GM19328 (cell line): ENCODE measurements around the gene TSR1.

Source experiments
- ATAC-seq: cut with Tn5 transposase; IDR thresholded peaks from one replicate; pipeline ENCODE4 v1.9.1; 2021; ENCODE audit warnings: mild to moderate bottlenecking, moderate library complexity; ENCODE audit not compliant: unreplicated experiment

Gene TSR1

DNA sequence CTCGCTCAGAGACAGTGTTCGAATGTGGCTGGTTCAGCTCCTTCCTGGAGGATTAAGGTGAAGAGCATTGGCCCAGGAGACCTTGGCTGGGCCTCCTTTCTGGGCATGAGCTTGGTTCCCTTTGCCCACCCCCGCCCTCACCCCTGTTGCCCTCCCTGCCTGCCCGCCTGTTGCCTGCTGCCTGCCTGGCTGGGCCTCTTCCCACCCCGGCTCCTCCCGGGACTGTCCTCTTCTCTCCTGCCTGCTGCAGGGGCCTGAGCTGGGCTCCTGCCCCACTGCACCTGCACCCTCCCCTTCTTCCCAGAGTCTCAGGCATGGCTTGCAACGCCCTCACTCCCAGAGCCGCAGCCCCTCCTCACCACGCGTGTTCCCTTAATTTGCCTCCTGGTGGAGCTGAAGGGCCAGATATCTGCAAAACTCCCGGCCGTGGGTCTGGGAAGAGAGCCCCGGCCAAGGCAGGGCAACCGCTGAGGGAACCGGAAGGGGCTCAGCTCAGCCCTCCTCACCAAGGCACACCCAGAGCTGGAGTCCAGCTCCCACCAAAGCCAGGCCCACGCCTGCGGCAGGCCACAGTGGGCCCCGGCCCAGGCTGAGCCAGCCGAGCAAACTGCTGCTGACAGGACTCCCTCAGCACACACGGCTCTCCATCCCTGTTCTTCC is 33.4 kb upstream of the TSR1 start:
- no peak for ATAC-seq

DNA sequence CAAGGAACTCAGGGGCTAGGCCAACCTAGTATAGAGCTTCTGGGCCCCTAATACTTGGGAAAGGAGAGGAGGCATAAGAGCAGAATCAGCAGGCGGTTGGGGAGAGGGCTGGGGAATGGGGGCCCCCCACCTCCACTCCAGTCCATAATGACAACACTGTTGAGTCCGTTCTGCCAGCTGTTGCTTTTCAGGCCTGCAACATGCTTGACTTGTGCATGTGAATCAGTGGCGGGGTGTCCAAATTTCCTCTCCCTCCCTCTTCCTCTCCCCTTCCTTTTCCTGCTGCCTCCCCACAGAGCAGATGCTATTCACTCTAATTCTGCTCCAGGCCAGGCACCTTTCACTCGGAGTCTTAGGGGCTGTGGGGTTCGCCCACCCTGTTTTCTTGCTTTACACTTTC is 32.8 kb upstream of the TSR1 start:
- no peak for ATAC-seq

DNA sequence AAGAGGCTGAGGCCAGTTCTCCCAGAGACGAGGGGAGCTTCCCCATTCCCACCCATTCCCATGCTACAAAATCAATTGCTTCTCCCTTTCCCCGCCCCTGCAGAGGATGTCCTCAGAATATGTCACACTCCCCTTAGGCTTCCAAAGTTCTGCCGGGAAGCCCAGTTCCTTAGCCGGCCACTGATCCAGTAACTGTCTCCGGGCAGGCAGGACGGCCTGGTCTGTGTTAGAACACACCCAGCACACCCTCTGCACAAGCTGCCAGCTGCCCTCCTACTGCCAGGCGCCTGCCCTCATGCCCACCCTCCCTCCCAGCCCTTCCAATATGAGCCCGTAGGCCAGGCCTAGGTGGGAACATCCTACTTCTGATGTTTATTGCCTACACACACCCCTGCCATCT is 32.1 kb upstream of the TSR1 start:
- ATAC-seq: no peak

DNA sequence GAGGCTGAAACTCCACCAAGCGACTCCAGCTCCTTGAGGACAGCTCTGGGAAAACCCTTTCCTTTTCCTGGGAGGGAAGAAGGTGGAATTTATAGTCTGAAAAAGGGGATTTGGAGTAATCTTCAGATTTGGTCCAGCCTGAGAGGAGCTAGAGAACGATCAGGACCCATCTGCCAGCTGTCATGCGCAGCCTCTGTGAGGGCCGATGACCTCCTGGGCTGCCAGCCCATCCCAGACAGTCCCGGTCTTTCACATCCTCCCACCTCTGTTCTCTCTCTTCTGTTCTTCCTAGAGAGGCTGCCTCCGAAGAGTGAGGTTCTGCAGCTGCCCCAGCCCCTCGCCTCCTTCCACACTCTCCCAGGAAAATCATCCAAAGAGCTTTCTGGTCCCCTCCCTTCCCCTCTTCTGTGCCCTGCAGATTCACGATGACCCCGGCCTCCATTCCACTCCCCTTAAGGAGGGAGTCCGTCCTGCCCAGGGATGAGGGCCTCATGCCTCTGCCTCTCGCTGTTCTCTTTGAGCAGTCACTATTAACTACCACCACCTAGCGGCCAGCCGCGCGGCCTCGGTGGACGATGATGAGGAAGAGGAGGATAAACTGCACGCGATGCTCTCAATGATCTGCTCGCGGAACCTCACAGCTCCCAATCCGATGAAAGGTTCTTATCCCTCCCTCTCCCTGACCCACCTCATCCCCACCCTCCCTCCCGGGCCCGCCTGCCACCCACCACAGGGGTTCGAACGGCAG is 30.7 kb upstream of the TSR1 start:
- no peak for ATAC-seq

DNA sequence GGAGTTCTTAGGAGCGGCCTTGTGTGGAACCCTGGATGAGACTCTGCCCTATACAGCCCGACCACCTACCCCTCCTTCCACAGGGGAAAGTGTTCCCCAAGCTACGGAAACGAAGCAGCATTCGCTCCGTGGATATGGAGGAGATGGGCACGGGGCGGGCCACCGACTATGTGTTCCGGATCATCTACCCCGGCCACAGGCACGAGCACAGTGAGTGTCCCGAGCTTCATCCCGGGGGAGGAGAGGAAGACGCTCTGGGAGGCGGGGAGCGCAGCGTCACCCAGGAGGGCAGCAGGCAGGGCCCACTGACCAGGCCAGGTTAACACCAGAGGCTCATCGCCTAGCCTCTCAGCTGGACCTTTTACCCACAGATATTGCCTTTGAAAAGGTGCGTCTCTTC is 28.9 kb upstream of the TSR1 start:
- ATAC-seq: no peak

DNA sequence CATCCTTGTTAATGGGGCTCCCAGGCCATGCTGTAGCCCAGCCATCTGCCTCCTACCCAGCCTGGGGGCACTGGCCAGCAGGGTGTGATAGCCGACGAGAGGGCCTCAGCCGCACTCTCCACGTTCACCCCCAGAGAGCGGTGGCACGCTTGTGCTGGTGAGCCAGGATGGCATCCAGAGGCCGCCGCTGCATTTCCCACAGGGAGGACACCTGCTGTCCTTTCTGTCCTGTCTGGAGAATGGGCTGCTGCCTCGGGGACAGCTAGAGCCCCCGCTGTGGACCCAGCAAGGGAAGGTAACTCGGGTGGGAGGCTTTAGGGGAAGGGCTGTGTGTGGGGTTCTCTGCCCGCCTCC is 28.5 kb upstream of the TSR1 start:
- ATAC-seq: no peak

DNA sequence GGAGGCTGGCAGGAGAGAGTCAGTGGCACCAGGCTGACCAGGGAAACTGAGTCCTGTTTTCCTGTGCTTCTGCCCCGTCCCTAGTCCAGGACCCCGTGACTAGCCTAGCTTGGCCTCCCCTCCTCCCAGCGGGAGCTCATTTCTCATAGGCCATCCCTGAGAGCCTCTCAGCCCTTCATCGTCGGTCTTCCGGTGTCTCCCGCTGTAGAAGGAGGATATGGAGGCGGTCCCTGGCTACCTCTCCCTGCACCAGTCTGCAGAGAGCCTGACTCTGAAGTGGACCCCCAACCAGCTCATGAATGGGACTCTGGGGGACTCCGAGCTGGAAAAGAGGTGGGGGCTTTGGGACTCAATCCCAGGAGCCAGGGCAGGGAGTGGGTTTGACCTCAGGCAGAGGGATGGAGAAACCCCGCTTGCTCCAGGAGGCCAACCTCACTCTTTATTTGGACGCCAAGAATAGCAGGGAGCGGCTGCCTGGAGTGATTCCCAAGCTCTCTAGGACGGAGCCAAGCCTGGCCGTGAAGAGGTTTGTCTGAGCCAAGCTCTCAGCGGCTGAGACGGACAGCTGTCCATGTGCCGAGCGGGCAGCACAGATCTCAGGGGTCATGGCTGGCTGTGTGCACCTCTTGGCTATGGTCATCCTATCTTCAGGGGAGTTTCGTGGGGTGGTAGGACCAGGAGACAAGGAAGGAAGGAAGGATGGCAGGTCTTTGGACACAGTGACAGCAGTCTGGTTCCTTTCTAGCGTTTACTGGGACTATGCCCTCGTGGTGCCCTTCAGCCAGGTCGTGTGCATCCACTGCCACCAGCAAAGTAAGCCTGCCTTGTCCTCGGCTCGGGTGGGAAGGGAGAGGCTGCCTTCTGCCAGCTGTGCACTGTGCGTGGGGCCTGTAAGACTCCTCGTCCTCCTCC is 27.9 kb upstream of the TSR1 start:
- ATAC-seq: no peak

DNA sequence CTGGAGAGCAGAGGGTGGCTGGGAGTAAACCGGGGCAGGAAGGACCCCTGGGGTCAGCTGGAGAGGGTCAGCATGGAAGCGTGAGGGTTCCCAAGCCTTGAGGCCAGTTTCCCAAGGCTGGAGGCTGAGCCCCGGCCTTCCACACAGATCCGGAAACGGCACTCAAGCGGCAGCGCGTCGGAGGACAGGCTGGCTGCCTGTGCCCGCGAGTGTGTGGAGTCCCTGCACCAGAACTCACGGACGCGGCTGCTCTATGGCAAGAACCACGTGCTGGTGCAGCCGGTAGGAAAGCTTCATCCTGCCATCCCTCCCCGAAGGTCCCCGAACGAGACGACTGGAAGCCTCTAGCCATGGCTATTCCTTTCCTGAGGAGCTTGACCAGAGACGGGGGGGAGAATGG is 27.1 kb upstream of the TSR1 start:
- no peak for ATAC-seq

DNA sequence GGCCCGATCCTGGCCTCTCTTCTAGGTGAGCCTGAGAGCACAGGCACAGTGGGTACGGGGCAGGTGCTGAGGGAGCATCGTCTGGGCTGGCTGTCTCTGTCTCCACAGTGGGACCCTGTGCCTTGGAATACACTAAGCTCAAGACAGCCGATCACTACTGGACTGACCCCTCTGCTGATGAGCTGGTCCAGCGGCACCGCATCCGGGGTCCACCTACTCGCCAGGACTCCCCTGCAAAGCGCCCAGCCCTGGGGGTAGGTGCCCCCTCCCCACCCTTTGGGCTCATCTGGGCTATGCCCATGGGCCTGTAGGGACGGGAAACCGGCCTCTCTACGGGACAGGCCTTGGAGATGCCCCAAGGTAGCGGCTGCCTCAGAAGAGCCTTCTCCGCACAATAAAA is 26.6 kb upstream of the TSR1 start:
- no peak for ATAC-seq

DNA sequence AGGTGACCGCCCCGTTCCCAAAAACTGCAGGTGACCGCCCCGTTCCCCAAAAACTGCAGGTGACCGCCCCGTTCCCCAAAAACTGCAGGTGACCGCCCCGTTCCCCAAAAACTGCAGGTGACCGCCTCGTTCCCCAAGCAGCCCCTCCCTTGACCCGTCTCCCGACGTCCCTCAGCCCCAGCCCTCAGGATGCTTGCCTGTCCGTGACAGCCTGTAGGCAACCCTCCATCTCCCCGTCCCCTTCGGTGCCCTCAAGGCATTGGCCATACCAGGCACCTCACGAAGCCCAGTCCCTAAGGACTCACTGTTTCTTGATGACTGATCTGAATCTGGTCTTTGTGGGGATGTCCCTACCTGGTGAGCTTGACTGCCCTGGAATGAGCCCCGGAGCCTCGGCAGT is 26.2 kb upstream of the TSR1 start:
- ATAC-seq: no peak

DNA sequence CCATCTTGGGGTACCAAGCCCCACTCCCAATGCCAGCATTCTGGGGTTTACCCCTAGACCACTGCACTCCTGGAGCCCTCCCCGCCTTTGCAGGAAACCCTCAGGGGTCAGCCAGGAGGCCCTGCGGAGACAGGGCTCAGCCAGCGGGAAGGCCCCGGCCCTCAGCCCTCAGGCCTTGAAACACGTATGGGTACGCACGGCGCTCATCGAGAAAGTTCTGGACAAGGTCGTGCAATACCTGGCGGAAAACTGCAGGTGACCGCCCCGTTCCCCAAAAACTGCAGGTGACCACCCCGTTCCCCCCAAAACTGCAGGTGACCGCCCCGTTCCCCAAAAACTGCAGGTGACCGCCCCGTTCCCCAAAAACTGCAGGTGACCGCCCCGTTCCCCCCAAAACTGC is 25.8 kb upstream of the TSR1 start:
- ATAC-seq: no peak

DNA sequence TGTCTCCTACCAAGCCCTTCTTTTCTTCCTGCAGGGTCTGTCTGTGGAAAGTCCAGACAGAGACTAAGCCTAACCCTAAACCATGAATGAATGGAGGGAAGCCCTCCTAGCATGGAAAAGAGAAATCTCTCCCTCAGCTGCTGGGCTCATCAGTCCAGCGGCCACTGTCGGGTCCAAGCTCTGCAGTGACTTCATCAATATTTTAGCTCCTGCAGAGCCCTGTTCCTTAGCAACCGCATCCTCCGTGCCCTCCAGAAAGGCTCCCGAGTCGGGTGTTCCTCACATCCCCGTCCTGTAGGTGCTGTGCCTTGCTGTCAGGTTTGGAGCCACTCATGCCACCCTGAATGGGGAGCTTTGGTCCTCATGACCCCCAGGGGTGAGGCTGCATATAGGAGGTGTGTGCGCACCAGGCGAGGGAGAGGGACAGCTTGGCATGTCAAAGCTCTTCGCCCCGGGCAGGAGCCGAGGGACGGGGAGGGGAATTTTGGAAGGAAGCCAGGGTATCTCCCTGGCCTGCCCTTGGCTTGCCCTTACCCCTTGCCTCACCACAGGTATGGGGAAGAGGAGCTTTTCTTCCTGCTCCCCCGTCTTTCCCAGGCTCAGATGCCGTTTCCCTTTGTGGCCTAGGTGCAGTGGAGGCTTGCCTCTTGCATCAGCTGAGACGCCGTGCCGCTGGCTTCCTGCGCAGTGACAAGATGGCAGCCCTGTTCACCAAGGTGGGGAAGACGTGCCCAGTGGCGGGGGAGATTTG is 24.9 kb upstream of the TSR1 start:
- ATAC-seq: no peak

DNA sequence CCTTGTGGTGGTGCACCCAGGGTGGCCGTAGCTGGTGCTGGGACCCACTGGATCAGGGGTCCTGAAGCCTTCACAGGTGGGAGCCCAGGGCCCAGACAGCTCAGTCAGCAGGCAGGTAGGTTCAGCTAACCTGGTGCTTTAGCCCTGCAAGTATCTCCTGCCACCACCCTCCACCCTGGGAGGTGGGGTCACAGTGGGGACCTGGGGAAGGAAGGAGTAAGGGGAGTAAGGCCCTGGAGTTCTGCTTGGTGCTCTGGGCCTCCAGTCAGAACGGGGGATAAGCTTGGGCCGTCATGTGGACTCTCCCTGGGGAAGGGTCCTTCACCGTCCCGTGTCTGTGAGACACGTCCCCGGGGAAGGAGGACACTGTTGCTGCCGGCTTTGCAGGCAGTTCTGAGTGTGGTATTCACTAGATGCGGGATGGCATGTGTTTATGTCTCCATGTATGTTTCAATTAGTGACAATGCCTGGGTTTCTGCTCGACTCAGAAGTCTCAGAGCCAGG is 21.7 kb upstream of the TSR1 start:
- no peak for ATAC-seq

DNA sequence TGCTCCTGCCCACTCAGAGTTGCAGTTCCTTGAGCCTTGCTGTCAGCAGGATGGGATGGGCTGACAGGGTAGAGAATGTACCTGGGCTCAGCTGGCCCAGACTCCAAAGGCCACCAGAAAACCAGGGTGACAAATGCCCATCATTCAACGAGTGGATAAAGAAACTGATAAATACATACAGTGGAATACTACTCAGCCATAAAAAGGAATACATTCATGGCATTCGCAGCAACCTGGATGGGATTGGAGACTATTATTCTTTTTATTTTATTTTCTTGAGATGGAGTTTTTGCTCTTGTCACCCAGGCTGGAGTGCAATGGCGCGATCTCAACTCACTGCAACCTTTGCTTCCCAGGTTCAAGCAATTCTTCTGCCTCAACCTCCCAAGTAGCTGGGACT is 21.0 kb upstream of the TSR1 start:
- no peak for ATAC-seq

DNA sequence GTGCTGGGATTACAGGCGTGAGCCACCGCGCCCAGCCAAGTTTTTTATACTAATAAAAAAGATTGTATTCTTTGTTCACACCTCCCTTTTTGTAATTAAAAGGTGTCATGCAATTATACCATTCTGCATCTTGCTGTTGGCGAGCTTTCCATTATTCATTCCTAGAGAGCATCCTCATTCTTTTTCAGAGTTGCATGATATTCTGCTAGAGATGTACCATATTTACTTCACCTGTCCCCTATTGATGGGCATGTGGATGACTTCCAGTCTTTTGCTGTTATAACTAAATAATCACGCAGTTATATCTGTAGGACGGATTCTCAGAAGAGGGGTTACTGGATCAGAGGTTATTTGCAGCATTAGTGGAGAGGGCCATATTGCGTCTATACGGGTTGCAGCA is 18.1 kb upstream of the TSR1 start:
- ATAC-seq: no peak

DNA sequence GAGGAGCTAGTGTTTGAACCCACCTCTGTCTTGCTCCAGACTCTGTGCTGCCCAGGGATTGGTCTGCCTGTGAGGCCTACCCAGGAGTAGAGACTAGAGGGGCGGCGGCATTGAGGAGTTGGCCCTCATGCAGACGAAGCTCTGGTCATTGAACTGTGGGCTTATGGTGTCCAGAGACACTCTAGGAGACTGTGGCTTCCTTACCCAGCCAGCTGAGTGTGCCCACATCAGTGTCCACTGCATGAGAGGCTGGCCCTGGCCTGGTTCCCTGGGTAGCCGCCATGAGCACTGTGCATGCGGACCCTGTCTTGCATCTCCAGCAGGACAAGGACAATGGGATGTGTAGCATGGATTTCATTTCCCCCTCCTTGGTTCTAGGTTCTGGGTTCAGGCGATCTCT is 15.0 kb upstream of the TSR1 start:
- no peak for ATAC-seq

DNA sequence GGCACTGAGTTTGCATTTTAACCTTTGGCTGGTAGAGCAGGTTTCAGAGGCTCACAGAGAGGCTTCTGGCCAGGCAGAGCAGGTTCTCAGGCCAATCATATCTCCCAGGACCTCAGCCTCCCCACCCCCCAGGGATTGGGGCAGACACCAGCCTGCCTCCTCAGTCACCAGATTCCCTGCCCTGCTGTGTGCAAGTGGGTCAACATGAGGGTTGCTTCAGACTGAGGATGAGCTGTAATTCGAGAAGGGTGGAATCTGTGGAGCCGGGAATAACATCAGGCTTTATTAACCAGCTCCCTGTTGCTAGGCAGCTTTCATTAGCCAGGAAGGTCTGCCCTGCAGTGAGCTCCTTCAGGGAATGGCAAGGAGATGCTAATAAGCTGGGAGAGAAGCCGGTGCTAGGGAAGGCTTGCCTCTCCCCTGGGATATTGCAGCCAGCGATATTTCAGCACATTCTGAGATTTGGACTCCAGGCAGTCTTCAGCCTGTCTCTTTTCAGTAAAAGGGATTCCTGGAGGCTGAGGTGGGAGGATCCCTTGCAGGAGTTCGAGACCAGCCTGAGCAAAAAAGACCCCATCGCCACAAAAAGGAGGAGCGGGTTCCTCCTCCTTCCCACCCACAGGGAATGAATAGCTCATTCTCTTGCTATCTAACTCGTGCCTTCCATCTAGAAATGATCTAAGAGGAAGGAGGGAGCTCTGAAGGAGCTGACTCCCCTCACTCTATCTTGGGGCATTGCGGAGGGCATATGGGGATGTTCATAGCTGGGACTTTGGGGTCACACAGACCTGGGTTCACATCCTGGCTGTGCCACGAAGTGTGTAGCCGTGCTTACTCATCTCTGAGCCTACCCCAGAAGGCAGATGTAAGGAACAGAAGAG is 11.8 kb upstream of the TSR1 start:
- ATAC-seq: no peak

DNA sequence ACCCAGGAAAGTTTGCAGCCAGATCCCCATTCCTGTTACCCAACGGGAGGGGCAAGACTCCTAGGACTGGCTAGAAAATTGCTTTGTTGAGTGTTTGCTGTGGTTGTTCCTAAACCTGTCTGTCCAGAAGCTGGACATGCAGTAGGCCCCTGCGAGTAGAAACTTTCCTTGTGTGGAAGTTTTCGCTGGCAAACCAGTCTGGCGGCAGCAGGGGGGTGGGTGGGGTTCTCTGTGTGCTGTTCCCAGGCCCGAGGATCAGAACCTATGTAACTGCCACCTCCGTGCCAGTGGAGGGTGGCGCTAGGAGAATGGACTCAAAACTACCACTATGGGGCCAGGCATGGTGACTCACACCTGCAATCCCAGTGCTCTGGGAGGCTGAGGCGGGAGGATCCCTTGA is 10.2 kb upstream of the TSR1 start:
- no peak for ATAC-seq

DNA sequence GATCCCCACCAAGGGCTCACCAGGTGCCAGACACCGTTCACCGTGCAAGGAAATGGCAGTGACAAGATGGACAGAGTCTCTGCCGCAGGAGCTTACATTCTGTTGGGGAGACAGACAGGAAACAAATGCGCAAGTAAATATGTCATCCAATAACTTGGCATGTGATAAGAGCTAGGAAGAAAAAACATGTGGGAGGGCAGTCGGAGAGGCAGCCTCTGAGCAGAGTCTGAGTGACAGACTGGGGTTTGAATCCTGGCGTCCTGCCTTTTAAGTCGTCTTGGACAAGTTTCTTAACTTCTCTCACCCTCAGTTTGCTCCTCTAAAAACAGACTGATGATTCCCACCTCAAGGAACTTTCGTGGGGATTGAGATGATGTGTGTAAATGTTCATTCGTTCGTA is 8.3 kb upstream of the TSR1 start:
- ATAC-seq: no peak

DNA sequence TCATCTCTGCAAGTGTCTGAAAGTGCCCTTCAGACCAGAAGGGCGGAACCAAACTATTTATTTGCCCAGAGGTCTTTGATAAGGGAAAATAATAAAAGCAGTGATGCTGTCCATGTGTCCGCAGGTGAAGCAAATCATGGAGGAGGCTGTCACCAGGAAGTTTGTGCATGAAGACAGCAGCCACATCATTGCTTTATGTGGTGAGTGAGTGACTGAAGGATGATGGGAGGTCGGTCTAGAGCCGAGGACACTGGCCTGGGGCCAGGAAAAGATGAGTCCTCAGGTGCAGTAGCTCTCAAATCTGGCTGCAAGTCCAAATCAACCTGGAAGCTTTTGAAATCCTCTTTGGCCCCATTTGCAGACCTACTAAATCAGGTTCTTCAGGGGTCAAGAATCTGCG is 7.2 kb upstream of the TSR1 start:
- ATAC-seq: no peak
